Upper lobe of left lung (tissue), 6 donors: ENCODE measurements around the gene UBE2J2. TPM values are rescaled to one million over a fixed set of nuclear protein-coding genes. Genes with fewer than 3 reads are reported as not detected.
A peak's percentile ranks its signal among the peaks of the same experiment; 100 is the strongest.
"Not testable (repeated sequence)": the region's sequence is repeated elsewhere in the genome, so short reads cannot be mapped to it uniquely, and the experiment has no call there.

ENCODE experiments used
- ATAC-seq, 2 donors: fragments of 200-7000 bp; cut with Tn5 transposase; one replicate each; pipeline ENCODE4 v1.9.1; 2022; ENCODE audit warnings: mild to moderate bottlenecking in 2 of 2, moderate library complexity in 2 of 2; ENCODE audit not compliant: low FRiP score in 2 of 2
- DNase-seq, 2 donors: peaks; one replicate each; pipeline ENCODE4 v3.0.0-alpha.2; 2019 to 2020
- H3K27ac ChIP-seq, 4 donors: fragments of 200-600 bp; sonication (generic); one replicate each; pipeline ENCODE4 v1.5.1; 2016 to 2019
- H3K27me3 ChIP-seq, 4 donors: fragments of 200-600 bp; sonication (generic); one replicate each; pipeline ENCODE4 v1.5.1; 2017 to 2019
- H3K36me3 ChIP-seq, 4 donors: fragments of 200-600 bp; sonication (generic); one replicate each; pipeline ENCODE4 v1.5.1; 2016 to 2019
- H3K4me1 ChIP-seq, 4 donors: fragments of 200-600 bp; sonication (generic); one replicate each; pipeline ENCODE4 v1.5.1; 2018 to 2019
- H3K4me3 ChIP-seq, 4 donors: fragments of 200-600 bp; sonication (generic); one replicate each; pipeline ENCODE4 v1.5.1; 2017 to 2019; ENCODE audit warnings: mild to moderate bottlenecking in 2 of 4, moderate library complexity in 1 of 4
- H3K9me3 ChIP-seq, 4 donors: fragments of 200-600 bp; sonication (generic); one replicate each; pipeline ENCODE4 v1.5.1; 2018 to 2019
- CTCF ChIP-seq, 6 experiments: fragments of 450-650 bp in 4 of 6; fragments of 200-600 bp in 2 of 6; sonication (generic) in 2 of 6; IDR thresholded peaks; one replicate each; pipeline ENCODE4 v1.5.1; 2016 to 2019; ENCODE audit warnings: antibody characterized with exemption in 6 of 6
- EP300 ChIP-seq, 4 donors: sonication (generic); formaldehyde crosslinking; IDR thresholded peaks; one replicate each; pipeline ENCODE4 v1.5.1; 2017; ENCODE audit warnings: antibody characterized with exemption in 4 of 4, control low read depth in 2 of 4
- POLR2A ChIP-seq, 4 donors: fragments of 450-650 bp; IDR thresholded peaks; one replicate each; pipeline ENCODE4 v1.5.1; 2016 to 2017; ENCODE audit warnings: antibody characterized with exemption in 4 of 4, mild to moderate bottlenecking in 2 of 4
- POLR2AphosphoS5 ChIP-seq, 2 donors: sonication (generic); formaldehyde crosslinking; IDR thresholded peaks; one replicate each; pipeline ENCODE4 v1.5.1; 2017; ENCODE audit warnings: antibody characterized with exemption in 2 of 2
- WGBS, 2 donors: methylation state at CpG; one replicate each; pipeline ENCODE4 v1.1.5; 2017 to 2018; 5-methylcytosine and 5-hydroxymethylcytosine counted together
- total RNA-seq, 6 donors: library from RNA; depleted of rRNA in 4 of 6; stranded (reverse); fragments of >200 nt in 4 of 6; gene quantifications; one replicate each; pipeline versions ENCODE4 v1.1.0 to v1.2.1, GENCODE V29; 2016 to 2021
- donor health status: DM: no; HTN: no; CAD: no; lungs with moderate emphysema.
- donor health status: DM: no; HTN: yes; CAD: no; lungs with severe emphysema.

UBE2J2 gene
- total RNA-seq, 6 donors from 2014 or later, result 41.5 to 88.0 (median 50.5) TPM

- H3K27ac ChIP-seq, result no peak overlapping the region
- peak in 1 of 2 donors; percentile 62 for DNase-seq
- WGBS, 2 donors, result 80 to 82% methylated on average over 6 to 11 of the region's 16 CpGs
These were observed 22.8 kb downstream of the UBE2J2 start for GRCh38 chr1:1250786-1251284.

DNA sequence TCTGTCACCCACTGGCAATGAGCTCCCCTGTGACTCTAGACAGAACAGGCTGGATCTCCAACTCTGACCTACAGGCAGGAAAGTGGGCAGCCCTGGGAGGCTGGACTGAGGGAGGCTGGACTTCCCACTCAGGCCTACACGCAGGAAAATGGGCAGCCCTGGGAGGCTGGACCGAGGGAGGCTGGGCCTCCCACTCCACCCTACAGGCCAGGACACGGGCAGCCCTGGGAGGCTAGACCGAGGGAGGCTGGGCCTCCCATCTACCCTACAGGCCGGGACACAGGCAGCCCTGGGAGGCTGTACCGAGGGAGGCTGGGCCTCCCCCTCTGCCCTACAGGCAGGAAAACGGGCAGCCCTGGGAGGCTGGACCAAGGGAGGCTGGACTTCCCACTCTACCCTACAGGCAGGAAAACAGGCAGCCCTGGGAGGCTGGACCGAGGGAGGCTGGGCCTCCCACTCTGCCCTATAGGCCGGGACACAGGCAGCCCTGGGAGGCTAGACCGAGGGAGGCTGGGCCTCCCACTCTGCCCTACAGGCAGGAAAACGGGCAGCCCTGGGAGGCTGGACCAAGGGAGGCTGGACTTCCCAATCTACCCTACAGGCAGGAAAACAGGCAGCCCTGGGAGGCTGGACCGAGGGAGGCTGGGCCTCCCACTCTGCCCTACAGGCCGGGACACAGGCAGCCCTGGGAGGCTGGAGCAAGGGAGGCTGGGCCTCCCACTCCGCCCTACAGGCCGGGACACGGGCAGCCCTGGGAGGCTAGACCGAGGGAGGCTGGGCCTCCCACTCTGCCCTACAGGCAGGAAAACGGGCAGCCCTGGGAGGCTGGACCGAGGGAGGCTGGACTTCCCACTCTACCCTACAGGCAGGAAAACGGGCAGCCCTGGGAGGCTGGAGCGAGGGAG is 25.4 kb downstream of the UBE2J2 start:
- Histone ChIP-seq H3K27me3 (peaks cover 0 to 25% (median 12%) of the 10 kb centered on the region in 4 donors), H3K36me3 (peaks cover 0 to 13% (median 5%) of the 10 kb centered on the region in 4 donors), H3K4me1 (peaks cover 5 to 23% (median 9%) of the 10 kb centered on the region in 4 donors)
- not testable (repeated sequence) for ATAC-seq, H3K27ac ChIP-seq, H3K4me3 ChIP-seq, H3K9me3 ChIP-seq, DNase-seq
- 76 to 93% methylated on average over 3 to 13 of the region's 21 CpGs for WGBS, 2 donors

More at GRCh38 chr1:1250786-1251284, 22.8 kb downstream of the UBE2J2 start:
- Histone ChIP-seq H3K4me1 (peaks cover 5 to 16% (median 9%) of the 10 kb centered on the region in 4 donors), H3K4me3 (no peak overlapping the region), H3K36me3 (peaks cover 16 to 39% (median 27%) of the 10 kb centered on the region in 4 donors), H3K9me3 (no peaks in the 10 kb centered on the region), H3K27me3 (peaks cover 0 to 19% (median 8%) of the 10 kb centered on the region in 4 donors)
- TF ChIP-seq CTCF (IDR thresholded peaks at IDR 0.05) (no peak), POLR2A (IDR thresholded peaks at IDR 0.05) (no peak), POLR2AphosphoS5 (IDR thresholded peaks at IDR 0.05) (no peak), EP300 (IDR thresholded peaks at IDR 0.05) (no peak)
- no peak for ATAC-seq

GRCh38 chr1:1247341-1247913 is 26.2 kb downstream of the UBE2J2 start:
- 72% methylated on average over 21 of the region's 25 CpGs; no CpG with 5 or more reads in 1 of the 2 donors for WGBS, 2 donors
- H3K27me3 ChIP-seq, result peaks cover 0 to 25% (median 12%) of the 10 kb centered on the region in 4 donors
- H3K4me3 ChIP-seq, result no peak overlapping the region
- H3K9me3 ChIP-seq, result no peaks in the 10 kb centered on the region
- no peak overlapping the region for H3K27ac ChIP-seq
- peaks cover 5 to 23% (median 9%) of the 10 kb centered on the region in 4 donors for H3K4me1 ChIP-seq
- peak in 1 of 2 donors; percentile 74 for DNase-seq
- ATAC-seq, result no peak
- TF ChIP-seq EP300 (IDR thresholded peaks at IDR 0.05) (no peak), CTCF (IDR thresholded peaks at IDR 0.05) (no peak), POLR2AphosphoS5 (IDR thresholded peaks at IDR 0.05) (no peak), POLR2A (IDR thresholded peaks at IDR 0.05) (no peak)
- peaks cover 0 to 8% (median under 1%) of the 10 kb centered on the region in 4 donors for H3K36me3 ChIP-seq

DNA sequence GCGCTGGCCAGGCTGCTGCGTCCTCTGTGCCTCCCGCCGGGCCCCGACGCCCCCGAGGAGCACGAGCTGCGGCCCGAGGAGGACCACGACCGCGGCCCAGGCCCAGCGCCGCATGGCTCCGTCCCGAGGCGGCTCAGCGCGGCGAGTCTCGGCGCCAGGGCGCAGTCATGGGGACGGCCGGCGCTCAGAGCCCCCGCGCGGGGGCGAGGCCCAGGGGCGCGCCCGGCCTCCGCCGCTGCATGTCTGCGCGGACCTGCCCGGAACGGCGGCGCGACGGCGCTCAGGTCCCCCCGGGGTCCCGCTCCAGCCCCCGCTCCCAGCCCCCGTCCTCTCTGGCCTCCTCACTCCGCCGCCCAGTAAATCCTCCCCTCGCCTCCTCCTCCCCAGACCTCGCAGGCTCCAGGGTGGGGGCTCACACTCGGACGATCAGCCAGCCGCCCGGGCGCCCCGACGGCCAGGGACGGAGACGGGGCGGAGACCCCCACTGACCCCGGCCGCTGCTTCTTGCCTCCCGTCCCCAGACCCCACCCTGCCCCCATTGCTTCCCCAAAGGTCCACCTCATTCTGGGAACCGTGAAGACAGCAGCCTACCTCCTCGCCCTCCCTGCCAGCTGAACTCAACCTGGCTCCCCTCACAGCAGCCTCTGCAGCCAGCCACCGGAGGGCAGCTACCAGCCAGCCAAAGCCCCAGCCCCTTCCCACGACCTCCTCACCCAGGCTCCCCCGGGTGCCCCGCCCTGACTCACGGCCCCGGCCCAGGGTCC is 26.9 kb downstream of the UBE2J2 start, which contains the start of gene C1QTNF12:
Gene C1QTNF12, minus strand, starts transcription at position 146 of the 764 bp plus-strand sequence. Its CDS starts 32 bp downstream, at position 114.
- Histone ChIP-seq H3K27me3 (peaks cover 0 to 25% (median 12%) of the 10 kb centered on the region in 4 donors), H3K9me3 (no peaks in the 10 kb centered on the region), H3K36me3 (peaks cover 0 to 2% (median 0%) of the 10 kb centered on the region in 4 donors), H3K4me1 (peaks cover 5 to 23% (median 9%) of the 10 kb centered on the region in 4 donors), H3K27ac (no peak within 1 kb of the TSS), H3K4me3 (no peak within 1 kb of the TSS)
- DNase-seq, result peak in 1 of 2 donors; percentile 84
- ATAC-seq, result peak in 1 of 2 donors; percentile 34
- WGBS, 2 donors, result 9 to 33% methylated on average over 4 to 47 of the region's 74 CpGs
- no peak for TF ChIP-seq POLR2A (IDR thresholded peaks at IDR 0.05)
- TF ChIP-seq POLR2AphosphoS5 (IDR thresholded peaks at IDR 0.05), result no peak
- no peak for TF ChIP-seq CTCF (IDR thresholded peaks at IDR 0.05)
- TF ChIP-seq EP300 (IDR thresholded peaks at IDR 0.05), result no peak
